ENCODE measurements around the gene WTAP.
A peak's percentile ranks its signal among the peaks of the same experiment; 100 is the strongest.

DNA sequence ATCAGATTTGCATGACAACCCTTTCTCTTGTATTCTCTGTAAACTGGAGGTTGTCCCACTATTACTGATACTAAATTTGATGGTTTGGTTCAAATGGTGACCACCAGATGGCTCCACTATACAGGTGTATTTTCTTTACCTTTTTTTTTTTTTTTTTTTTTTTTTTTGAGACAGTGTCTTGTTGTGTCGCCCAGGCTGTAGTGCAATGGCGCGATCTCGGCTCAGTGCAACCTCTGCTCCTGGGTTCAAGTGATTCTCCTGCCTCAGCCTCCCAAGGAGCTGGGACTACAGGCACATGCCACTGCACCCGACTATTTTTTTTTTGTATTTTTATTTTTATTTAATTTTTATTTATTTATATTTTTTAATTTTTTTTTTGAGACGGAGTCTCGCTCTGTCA lies 6.6 kb upstream of the WTAP start:
- TF ChIP-seq, protein P1, sequence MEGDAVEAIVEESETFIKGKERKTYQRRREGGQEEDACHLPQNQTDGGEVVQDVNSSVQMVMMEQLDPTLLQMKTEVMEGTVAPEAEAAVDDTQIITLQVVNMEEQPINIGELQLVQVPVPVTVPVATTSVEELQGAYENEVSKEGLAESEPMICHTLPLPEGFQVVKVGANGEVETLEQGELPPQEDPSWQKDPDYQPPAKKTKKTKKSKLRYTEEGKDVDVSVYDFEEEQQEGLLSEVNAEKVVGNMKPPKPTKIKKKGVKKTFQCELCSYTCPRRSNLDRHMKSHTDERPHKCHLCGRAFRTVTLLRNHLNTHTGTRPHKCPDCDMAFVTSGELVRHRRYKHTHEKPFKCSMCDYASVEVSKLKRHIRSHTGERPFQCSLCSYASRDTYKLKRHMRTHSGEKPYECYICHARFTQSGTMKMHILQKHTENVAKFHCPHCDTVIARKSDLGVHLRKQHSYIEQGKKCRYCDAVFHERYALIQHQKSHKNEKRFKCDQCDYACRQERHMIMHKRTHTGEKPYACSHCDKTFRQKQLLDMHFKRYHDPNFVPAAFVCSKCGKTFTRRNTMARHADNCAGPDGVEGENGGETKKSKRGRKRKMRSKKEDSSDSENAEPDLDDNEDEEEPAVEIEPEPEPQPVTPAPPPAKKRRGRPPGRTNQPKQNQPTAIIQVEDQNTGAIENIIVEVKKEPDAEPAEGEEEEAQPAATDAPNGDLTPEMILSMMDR (IDR thresholded peaks at IDR 0.05 in 8 of 11, conservative IDR thresholded peaks at IDR 0.05 in 3 of 11): peak in 10 of 11 experiments; percentile 10 to 49 (median 41)
- no peak for TF ChIP-seq POLR2A (IDR thresholded peaks at IDR 0.05)

Data from spleen (tissue), 7 donors.